ENCODE measurements around the gene FAM169A.
A peak's percentile ranks its signal among the peaks of the same experiment; 100 is the strongest.
"Not testable (repeated sequence)": the region's sequence is repeated elsewhere in the genome, so short reads cannot be mapped to it uniquely, and the experiment has no call there.

Gene FAM169A

GRCh38 chr5:74865804-74866595, at the start of gene FAM169A:
Gene FAM169A, minus strand, starts transcription at chr5:74866387. Its CDS starts 24,711 bp downstream, at chr5:74841676.
- peak; percentile 15 for DNase-seq

GRCh38 chr5:74915488-74915887, 49.3 kb upstream of the FAM169A start:
- DNase-seq = no peak

DNA sequence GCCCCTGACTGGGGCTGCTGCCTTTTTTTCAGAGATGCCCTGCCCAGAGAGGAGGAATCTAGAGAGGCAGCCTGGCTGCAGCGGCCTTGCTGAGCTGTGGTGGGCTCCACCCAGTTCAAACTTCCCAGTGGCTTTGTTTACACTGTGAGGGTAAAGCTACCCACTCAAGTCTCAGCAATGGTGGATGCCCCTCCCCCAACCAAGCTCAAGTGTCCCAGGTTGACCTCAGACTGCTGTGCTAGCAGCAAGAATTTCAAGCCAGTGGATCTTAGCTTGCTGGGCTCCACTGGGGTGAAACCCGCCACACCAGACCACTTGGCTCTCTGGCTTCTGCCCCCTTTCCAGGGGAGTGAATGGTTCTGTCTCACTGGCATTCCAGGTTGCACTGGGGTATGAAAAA, 45.2 kb upstream of the FAM169A start:
- not testable (repeated sequence) for DNase-seq

- not testable (repeated sequence) for DNase-seq
Measured at GRCh38 chr5:74909888-74910287, 43.7 kb upstream of the FAM169A start.

- DNase-seq = not testable (repeated sequence)
Measured at GRCh38 chr5:74908237-74908636, 42.0 kb upstream of the FAM169A start.

DNA sequence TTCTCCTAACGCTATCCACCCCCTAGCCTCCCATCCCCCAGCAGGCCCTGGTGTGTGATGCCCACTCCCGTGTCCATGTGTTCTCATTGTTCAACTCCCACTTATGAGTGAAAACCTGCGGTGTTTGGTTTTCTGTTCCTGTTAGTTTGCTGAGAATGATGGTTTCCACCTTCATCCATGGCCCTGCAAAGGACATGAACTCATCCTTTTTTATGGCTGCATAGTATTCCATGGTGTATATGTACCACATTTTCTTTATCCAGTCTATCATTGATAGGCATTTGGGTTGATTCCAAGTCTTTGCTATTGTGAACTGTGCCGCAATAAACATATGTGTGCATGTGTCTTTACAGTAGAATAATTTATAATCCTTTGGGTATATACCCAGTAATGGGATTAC, 38.5 kb upstream of the FAM169A start:
- not testable (repeated sequence) for DNase-seq

DNA sequence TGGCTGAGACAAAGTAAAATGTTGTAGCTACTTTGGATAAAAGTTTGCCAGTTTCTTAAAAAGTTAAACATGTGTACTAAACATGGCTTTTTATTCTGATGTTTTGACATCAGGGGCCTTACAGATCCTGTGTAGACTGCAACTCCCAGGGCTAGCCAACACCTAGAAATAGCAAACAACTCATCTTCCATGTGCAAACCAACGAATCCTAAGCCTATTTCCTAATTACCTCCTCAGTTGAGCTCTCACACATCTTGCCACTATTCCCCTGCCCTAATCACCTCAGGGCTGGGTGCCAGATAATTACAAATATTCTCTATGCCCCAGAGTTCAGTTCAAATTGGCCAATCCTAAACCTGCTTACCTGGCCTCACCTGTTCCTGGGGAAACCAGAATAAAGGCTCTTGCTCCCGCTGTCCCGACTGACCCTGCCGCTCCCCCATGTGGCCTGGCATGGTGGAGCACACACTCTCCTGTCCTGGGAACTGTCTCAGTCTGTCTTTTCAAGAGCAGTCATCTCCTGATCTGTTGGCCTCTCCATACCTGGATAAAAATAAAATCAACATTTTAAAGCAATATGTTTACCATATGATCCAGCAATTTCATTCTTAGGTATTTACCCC, 37.1 kb upstream of the FAM169A start:
- peak; percentile 42 for DNase-seq

- DNase-seq = no peak
Measured at GRCh38 chr5:74897049-74897448, 30.9 kb upstream of the FAM169A start.

DNA sequence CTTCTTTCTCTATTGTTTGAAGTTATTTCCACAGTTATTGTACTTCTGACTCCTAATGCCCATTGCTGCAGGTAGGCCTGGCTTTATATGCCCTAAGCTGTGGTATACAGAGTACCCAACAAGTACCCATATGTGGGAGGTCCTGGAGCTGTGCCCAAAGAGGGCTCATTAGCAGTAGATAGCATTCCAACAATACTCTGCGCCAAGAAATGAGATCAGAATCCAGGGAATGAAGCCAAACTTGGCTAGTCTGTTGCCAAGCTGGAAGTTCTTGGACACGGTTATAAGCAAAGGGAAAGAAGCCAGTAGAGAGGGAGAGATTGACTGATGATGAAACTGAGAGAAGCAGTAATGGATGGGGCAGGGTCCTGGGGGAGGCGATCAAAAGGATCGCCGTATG, 29.7 kb upstream of the FAM169A start:
- peak; percentile 81 for DNase-seq

DNA sequence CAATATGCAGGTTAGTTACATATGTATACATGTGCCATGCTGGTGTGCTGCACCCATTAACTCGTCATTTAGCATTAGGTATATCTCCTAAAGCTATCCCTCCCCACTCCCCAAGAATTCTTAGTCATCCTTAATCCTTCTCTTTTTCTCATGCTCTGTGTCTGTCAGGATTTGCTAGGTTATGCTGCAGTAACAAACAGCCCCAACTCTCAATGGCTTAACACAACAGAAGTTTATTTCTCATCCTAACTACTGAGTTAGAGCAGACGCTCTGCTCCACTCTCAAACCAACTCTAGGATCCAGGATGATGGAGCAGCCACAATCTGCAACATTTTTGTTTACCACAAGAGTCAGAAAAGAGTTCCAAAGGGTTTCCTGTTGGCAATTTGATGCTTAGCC, 28.2 kb upstream of the FAM169A start:
- DNase-seq = no peak

DNA sequence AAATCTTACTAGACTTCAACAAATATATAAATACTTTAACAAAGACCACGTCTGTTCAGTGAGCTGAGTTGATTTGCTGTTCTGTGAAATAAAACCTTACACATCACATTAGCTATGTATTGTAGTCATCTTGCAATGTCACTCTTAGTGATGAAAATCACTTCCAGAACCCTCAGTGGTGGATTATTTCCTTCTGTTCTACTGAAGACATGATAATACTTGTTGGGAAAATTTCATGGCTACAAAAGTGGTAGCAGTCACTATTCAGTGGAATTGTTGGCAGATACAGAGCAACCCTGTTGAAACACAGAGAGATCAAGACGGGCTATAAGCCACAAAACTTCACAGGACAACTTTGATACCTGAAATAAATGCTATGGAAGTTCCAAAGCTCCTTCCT, 26.7 kb upstream of the FAM169A start:
- no peak for DNase-seq

DNA sequence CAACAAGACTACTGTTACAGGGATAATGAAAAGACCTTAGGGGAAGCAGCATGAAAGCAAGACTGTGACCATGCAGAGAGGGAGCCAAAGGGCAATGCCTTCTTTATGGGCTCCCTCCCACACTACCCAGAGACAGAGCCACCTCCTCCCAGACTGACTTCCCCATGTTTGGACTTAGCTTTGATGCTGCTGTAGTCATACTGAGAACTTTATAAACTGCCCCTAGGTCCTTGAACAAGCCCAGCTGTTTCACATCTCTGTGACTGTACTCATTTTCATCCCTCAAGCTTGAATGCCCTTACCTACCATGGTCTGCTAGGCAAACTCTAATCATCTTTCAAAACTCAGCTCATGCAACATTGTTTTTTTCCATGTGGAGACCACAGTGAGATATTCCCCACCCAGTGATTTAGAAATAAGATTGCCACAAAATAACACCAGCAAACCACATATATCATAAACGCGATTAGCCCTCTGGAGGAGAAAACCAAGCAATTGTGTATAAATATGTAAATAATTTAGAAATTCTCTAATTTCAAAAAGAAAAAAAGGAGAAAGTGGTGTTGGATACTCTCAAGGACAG, 23.4 kb upstream of the FAM169A start:
- no peak for DNase-seq

DNA sequence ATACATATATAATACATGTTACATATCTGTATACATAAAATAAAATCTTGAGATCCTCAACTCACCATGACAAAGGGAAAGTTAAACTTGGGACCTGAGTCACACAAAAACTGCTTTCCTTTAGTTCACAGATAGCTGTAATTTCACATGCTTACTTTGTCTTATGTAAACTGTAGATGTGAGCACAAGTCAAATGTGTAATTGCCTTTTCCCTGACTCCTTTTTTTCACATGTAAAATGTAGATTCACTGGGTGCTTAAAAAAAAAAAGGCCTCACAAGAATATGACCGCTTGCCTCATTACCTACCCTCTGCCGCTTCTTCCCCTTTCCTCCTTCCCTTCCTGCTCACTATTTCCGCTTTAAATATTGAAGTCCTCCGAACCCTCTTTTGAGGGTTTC, 21.9 kb upstream of the FAM169A start:
- no peak for DNase-seq

DNA sequence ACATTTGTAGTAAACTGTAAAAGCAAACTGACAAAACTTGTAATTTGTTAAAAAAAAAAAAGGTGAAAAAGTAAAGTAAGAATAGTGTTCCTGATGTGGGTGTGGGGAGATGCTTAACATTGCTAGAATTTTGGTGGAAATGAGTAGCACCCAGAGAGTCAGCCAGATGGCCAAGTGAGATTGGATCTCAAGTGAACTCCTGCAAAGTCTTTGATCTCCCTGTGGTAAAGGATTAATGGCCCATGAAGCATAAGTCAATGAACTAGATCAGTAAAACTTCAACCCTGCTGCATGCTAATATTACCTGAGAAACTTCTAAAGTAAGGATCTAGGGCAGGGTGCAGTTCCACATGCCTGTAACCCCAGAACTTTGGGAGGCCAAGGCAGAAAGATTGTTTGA, 19.0 kb upstream of the FAM169A start:
- DNase-seq = no peak

DNA sequence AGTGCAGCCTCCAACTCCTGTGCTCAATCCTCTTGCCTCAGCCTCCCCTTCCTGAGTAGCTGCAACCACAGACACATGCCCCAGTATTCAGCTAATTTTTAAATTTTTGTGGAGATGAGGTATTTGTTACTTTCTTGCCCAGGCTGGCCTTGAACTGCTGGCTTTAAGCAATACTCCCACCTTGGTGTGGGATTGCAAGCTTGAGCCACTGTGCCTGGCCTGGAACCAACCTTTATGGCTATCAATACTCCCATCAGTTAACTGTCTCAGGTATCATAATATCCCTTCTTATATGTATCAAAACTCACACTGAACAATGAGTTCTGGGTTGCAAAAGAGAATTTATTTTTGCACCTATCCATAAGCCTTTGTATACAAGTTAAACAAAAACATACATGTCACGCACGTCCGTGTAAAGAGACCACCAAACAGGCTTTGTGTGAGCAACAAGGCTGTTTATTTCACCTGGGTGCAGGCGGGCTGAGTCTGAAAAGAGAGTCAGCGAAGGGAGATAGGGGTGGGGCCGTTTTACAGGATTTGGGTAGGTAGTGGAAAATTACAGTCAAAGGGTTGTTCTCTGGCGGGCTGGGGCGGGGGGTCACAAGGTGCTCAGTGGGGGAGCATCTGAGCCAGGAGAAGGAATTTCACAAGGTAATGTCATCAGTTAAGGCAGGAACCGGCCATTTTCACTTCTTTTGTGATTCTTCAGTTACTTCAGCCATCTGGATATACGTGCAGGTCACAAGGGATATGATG, 16.4 kb upstream of the FAM169A start:
- DNase-seq = not testable (repeated sequence)

- DNase-seq = no peak
Measured at GRCh38 chr5:74877624-74878304, 11.6 kb upstream of the FAM169A start.

DNA sequence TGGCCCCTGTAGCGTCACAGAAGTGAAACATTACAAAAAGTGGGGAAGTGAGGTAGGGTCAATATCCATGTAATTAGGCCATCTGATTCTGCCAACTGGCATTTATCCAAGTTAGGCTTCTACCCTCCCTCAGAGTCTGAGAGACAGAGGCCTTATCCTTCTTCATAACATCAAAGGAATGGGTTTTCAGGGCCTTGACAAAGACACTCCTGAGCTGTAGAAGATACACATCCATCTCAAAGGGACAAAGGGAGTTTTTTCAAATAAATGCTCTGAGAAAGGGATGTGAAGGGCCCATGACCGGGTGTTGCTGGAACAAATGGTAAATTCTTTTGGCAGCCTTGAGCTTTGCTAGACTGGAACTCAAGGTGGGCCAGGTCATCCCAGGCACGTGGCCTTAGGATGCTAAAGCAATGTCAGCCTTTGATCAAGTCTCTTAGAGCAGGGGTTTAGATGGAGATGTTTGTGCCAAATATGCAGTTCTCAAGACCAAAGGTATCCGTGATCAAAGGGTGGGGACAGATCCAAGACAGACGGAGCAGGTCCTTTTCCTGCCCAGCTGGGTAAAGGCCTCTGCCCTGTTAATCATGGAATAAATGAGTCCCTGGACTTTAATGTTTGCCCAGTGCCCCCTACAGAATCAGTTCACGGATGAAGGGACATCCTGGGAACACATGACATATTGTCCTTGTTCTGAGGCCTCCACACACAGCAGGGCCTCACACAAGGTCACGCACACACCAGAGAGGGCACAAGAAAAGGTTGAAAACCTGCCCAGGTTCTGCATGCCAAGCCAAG, 10.0 kb upstream of the FAM169A start:
- no peak for DNase-seq

DNA sequence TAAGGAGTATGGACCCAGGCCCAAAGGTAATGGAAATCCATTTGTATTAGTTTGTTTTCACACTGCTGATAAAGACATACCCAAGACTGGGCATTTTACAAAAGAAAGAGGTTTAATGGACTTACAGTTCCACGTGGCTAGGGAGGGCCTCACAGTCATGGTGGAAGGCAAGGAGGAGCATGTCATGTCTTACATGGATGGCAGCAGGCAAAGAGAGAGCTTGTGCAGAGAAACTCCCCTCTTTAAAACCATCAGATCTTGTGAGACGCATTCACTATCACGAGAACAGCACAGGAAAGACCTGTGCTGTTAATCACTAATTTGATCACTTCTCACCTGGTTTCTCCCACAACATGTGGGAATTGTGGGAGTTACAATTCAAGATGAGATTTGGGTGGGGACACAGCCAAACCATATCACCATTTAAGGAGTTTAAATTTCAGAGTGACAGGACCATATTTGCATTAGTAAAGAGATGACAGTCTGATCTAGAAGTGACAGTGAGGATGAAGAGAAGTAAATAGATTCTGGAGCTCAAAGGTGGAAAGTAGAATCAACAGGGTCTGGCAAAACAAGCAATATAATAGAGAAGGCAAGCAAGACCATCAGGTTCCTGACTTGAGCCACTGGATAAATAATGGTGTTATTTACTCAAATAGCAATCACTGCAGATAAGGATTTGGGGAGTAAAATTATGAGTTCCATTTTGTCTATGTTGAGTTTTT, 7.5 kb upstream of the FAM169A start:
- no peak for DNase-seq

- DNase-seq = no peak
Measured at GRCh38 chr5:74870299-74871067, 4.3 kb upstream of the FAM169A start.

- DNase-seq = not testable (repeated sequence)
Measured at GRCh38 chr5:74869414-74869813, 3.2 kb upstream of the FAM169A start.
